HepG2 (cell line): Measurements from ENCODE around the gene CRIM1. TPM values are rescaled to one million over a fixed set of nuclear protein-coding genes. Genes with fewer than 3 reads are reported as not detected.

Experiments
- ATAC-seq: fragments of 200-7000 bp; cut with Tn5 transposase; 3 replicates; pipeline ENCODE4 v1.9.1; 2020; ENCODE audit warnings: mild to moderate bottlenecking, moderate library complexity
- BruUV-seq: library from RNA; stranded (reverse); fragments of 400-500 nt; replicated peaks from 2 replicates; lab custom pipeline; 2021; lab: Mats Ljungman, UMichigan
- CTCF ChIA-PET: fragments of 300-600 bp; formaldehyde crosslinking; extraction: SDS; loops from one replicate; lab custom pipeline; 2021; ENCODE audit warnings: low total read pairs, inconsistent platforms, low intra/inter-chr PET ratio; lab: Yijun Ruan, JAX
- POLR2A ChIA-PET: fragments of 350-600 bp; sonication (Branson Sonifier 250); formaldehyde crosslinking; loops from one replicate; lab custom pipeline; 2020; ENCODE audit warnings: antibody characterized with exemption, inconsistent platforms; lab: Yijun Ruan, JAX
- DNase-seq: peaks from one replicate; pipeline ENCODE4 v3.0.0-alpha.2; 2015; ENCODE audit warnings: low spot score
- FAIRE-seq: peaks from 3 replicates; lab custom pipeline; 2011; peaks lifted over from hg19 to GRCh38; lab: Jason Lieb, UNC
- H2AFZ ChIP-seq: one replicate; pipeline ENCODE4 v1.6.1; 2011; ENCODE audit warnings: low read length, inconsistent platforms
- H3K27ac ChIP-seq: fragments of 300-600 bp; 3 replicates; pipeline ENCODE4 v1.8.0; 2011; ENCODE audit warnings: mixed run types, mild to moderate bottlenecking, mixed read lengths, low read length, inconsistent platforms; ENCODE audit not compliant: insufficient read depth; ENCODE audit errors: extremely low read length
- H3K27me3 ChIP-seq, 2 experiments: fragments of 200-600 bp in 1 of 2; 2 replicates in 1 of 2; 3 replicates in 1 of 2; pipeline versions ENCODE4 v1.6.0 to v1.8.0; 2011; ENCODE audit warnings: low read length in 2 of 2, mild to moderate bottlenecking in 2 of 2, moderate library complexity in 2 of 2, inconsistent platforms in 1 of 2; ENCODE audit not compliant: insufficient read depth in 2 of 2, control insufficient read depth in 1 of 2
- H3K36me3 ChIP-seq, 2 experiments: fragments of 200-600 bp in 1 of 2; replicated peaks in 1 of 2; 2 replicates in 1 of 2; 3 replicates in 1 of 2; pipeline versions ENCODE4 v1.5.1 to v1.8.0; 2011; ENCODE audit warnings: low read length in 2 of 2, inconsistent platforms in 1 of 2; ENCODE audit not compliant: insufficient read depth in 2 of 2, control insufficient read depth in 1 of 2
- H3K4me1 ChIP-seq: 2 replicates; pipeline ENCODE4 v1.5.1; 2012; ENCODE audit warnings: low read length, inconsistent platforms; ENCODE audit not compliant: insufficient read depth
- H3K4me2 ChIP-seq: 2 replicates; pipeline ENCODE4 v1.6.0; 2011; ENCODE audit warnings: low read depth, low read length, inconsistent platforms
- H3K4me3 ChIP-seq, 3 experiments: fragments of 200-600 bp in 1 of 3; sonication (generic), shearing (Covaris generic) in 1 of 3; replicated peaks in 1 of 3; 2 replicates each; pipeline ENCODE4 v1.5.1; 2011 to 2016; ENCODE audit warnings: low read length in 3 of 3, inconsistent platforms in 2 of 3, low read depth in 2 of 3, mild to moderate bottlenecking in 2 of 3, control low read depth in 1 of 3, mixed read lengths in 1 of 3; ENCODE audit not compliant: insufficient read depth in 1 of 3
- H3K79me2 ChIP-seq: one replicate; pipeline ENCODE4 v1.6.1; 2011; ENCODE audit warnings: low read length, inconsistent platforms; ENCODE audit not compliant: insufficient read depth
- H3K9ac ChIP-seq: 2 replicates; pipeline ENCODE4 v1.6.0; 2011; ENCODE audit warnings: mild to moderate bottlenecking, low read depth, low read length, inconsistent platforms; ENCODE audit not compliant: insufficient read depth
- H3K9me3 ChIP-seq: 2 replicates; pipeline ENCODE4 v1.5.1; 2012; ENCODE audit warnings: mild to moderate bottlenecking, low read length
- H4K20me1 ChIP-seq: 2 replicates; pipeline ENCODE4 v1.6.0; 2011; ENCODE audit warnings: inconsistent platforms, mild to moderate bottlenecking, low read length, moderate library complexity; ENCODE audit not compliant: insufficient read depth
- CERS6 ChIP-seq: sonication (generic); formaldehyde crosslinking; IDR thresholded peaks from 2 replicates; pipeline ENCODE4 v1.5.0; 2020; ENCODE audit warnings: missing genetic modification reagents
- JUNB ChIP-seq: sonication (generic); formaldehyde crosslinking; IDR thresholded peaks from 2 replicates; pipeline ENCODE4 v1.8.0; 2022; ENCODE audit warnings: missing genetic modification reagents, mild to moderate bottlenecking, borderline replicate concordance
- MED1 ChIP-seq: sonication (generic); formaldehyde crosslinking; IDR thresholded peaks from 2 replicates; pipeline ENCODE4 v1.4.0; 2020; ENCODE audit warnings: missing genetic modification reagents
- MYPOP ChIP-seq: sonication (generic); formaldehyde crosslinking; IDR thresholded peaks from 2 replicates; pipeline ENCODE4 v1.8.1; 2023; ENCODE audit warnings: mild to moderate bottlenecking, moderate library complexity, missing genetic modification reagents
- PAWR ChIP-seq: sonication (generic); formaldehyde crosslinking; IDR thresholded peaks from 2 replicates; pipeline ENCODE4 v1.4.0; 2020; ENCODE audit warnings: missing genetic modification reagents, mild to moderate bottlenecking, borderline replicate concordance
- TCF12 ChIP-seq, 2 experiments: fragments of 450-650 bp in 1 of 2; sonication (generic) in 1 of 2; formaldehyde crosslinking in 1 of 2; IDR thresholded peaks; 2 replicates each; pipeline versions ENCODE4 v1.6.1 to v1.8.0; 2017 to 2022; ENCODE audit warnings: antibody characterized with exemption in 1 of 2, mild to moderate bottlenecking in 1 of 2, missing genetic modification reagents in 1 of 2, moderate library complexity in 1 of 2
- TEF ChIP-seq: sonication (generic); formaldehyde crosslinking; IDR thresholded peaks from 2 replicates; pipeline ENCODE4 v1.5.0; 2020; ENCODE audit warnings: missing genetic modification reagents
- ZBTB33 ChIP-seq: sonication (generic); formaldehyde crosslinking; IDR thresholded peaks from 2 replicates; pipeline ENCODE4 v1.4.0; 2020; ENCODE audit warnings: missing genetic modification reagents
- ZNF431 ChIP-seq: sonication (generic); formaldehyde crosslinking; IDR thresholded peaks from 2 replicates; pipeline ENCODE4 v1.9.0; 2022; ENCODE audit warnings: missing genetic modification reagents, low read depth, mild to moderate bottlenecking, borderline replicate concordance
- ZNF563 ChIP-seq: sonication (generic); formaldehyde crosslinking; IDR thresholded peaks from 2 replicates; pipeline ENCODE4 v1.8.0; 2022; ENCODE audit warnings: mild to moderate bottlenecking, moderate library complexity, missing genetic modification reagents
- ZNF570 ChIP-seq: sonication (generic); formaldehyde crosslinking; IDR thresholded peaks from 2 replicates; pipeline ENCODE4 v1.4.0; 2020; ENCODE audit warnings: mild to moderate bottlenecking, missing genetic modification reagents, borderline replicate concordance
- ZNF644 ChIP-seq: IDR thresholded peaks from 2 replicates; pipeline ENCODE4 v1.6.1; 2016; ENCODE audit warnings: low read depth
- ZNF720 ChIP-seq: sonication (generic); formaldehyde crosslinking; IDR thresholded peaks from 2 replicates; pipeline ENCODE4 v1.4.0; 2020; ENCODE audit warnings: missing genetic modification reagents
- ZNF766 ChIP-seq: sonication (generic); formaldehyde crosslinking; IDR thresholded peaks from 2 replicates; pipeline ENCODE4 v1.5.0; 2020; ENCODE audit warnings: missing genetic modification reagents, borderline replicate concordance
- WGBS: methylation state at CpG from one replicate; pipeline ENCODE4 v1.1.6; 2017; ENCODE audit warnings: low lambda C conversion rate; 5-methylcytosine and 5-hydroxymethylcytosine counted together
- in situ Hi-C: cut with HindIII; loops from 2 replicates; pipeline ENCODE4 v1.10.0; 2017; ENCODE audit warnings: low pct_unique_long_range_greater_than_20kb; ENCODE audit not compliant: extremely low pct_ligation_motif_present
- intact Hi-C: fragments of 100-400 bp; cut with micrococcal nuclease; formaldehyde crosslinking; loops from one replicate; pipeline ENCODE4 v1.10.0; 2022; ENCODE audit not compliant: unreplicated experiment
- polyA plus RNA-seq, 8 experiments: library from polyadenylated mRNA; depleted of rRNA in 3 of 8; stranded (reverse) in 7 of 8; unstranded in 1 of 8; fragments of >200 nt; fragmentation: Illumina TruSeq in 4 of 8; extraction: Trizol in 4 of 8; gene quantifications; 2 replicates each; pipeline versions ENCODE4 v1.2.1 to v1.2.3, GENCODE V29; 2011 to 2016; ENCODE audit warnings: low read depth in 4 of 8, missing spikeins in 1 of 8, mixed read lengths in 1 of 8; ENCODE audit not compliant: insufficient read depth in 1 of 8
- total RNA-seq, 5 experiments: library from RNA; depleted of rRNA; stranded (reverse); fragments of >200 nt; fragmentation: Illumina TruSeq; extraction: Trizol; gene quantifications; 2 replicates each; pipeline ENCODE4 v1.2.3, GENCODE V29; 2016; ENCODE audit warnings: low read depth in 1 of 5

Gene CRIM1
- total and polyA plus RNA-seq, 2 of the 13 experiments (the other 11 are each of a cell fraction or from before 2014, with no cell fraction given) = 39.1 to 69.9 TPM

- TF ChIP-seq MED1 = no peak
- no peak for TF ChIP-seq ZNF766 (CRISPR knock-in tag)
- TF ChIP-seq ZNF644 (CRISPR knock-in tag) = no peak
- TF ChIP-seq TEF (CRISPR knock-in tag) = no peak
- TF ChIP-seq MYPOP (CRISPR knock-in tag) = no peak
- no peak for TF ChIP-seq ZNF570 (CRISPR knock-in tag)
- no peak for TF ChIP-seq JUNB (CRISPR knock-in tag)
- TF ChIP-seq CERS6 (CRISPR knock-in tag) = no peak
- TF ChIP-seq ZNF720 (CRISPR knock-in tag) = no peak
- no peak for TF ChIP-seq ZNF431 (CRISPR knock-in tag)
- no peak for TF ChIP-seq PAWR (CRISPR knock-in tag)
- TF ChIP-seq ZNF563 (CRISPR knock-in tag) = no peak
- TF ChIP-seq ZBTB33 (CRISPR knock-in tag) = no peak
- TF ChIP-seq TCF12 (IDR thresholded peaks at IDR 0.05) = no peak
- TF ChIP-seq TCF12 (CRISPR knock-in tag; IDR thresholded peaks at IDR 0.05) = no peak
- ChIA-PET CTCF (no interaction called here), POLR2A (no interaction called here)
- Histone ChIP-seq H3K9ac (no peak overlapping the region), H3K4me3 (no peak overlapping the region), H2AFZ (no peak overlapping the region), H3K36me3 (peaks cover 6 to 22% of the 10 kb centered on the region in 2 experiments), H3K79me2 (peaks cover 58% of the 10 kb centered on the region), H3K27ac (no peak overlapping the region), H3K4me2 (no peak overlapping the region), H4K20me1 (peaks cover 28% of the 10 kb centered on the region), H3K27me3 (no peaks in the 10 kb centered on the region), H3K4me1 (peaks cover 9% of the 10 kb centered on the region), H3K9me3 (no peaks in the 10 kb centered on the region)
- in situ Hi-C loops = no loop called here
- BruUV-seq = no TSS peak
- intact Hi-C loops = no loop called here
- FAIRE-seq (no peak), ATAC-seq (no peak), DNase-seq (no peak)
- 97% methylated on average over 5 of the region's 5 CpGs for WGBS
These were observed 67.6 kb downstream of the CRIM1 start for GRCh38 chr2:36423172-36423571.
